Erythroblast (primary cell): ENCODE measurements around the gene ANKFN1.

Experiments used
- GATA1 ChIP-seq: IDR thresholded peaks from 2 replicates; pipeline ENCODE4 v1.6.1; 2011; ENCODE audit warnings: low read depth, mild to moderate bottlenecking, control low read depth, low read length, moderate library complexity
- POLR2A ChIP-seq: IDR thresholded peaks from 2 replicates; pipeline ENCODE4 v1.6.1; 2011; ENCODE audit warnings: mild to moderate bottlenecking, low read length

- TF ChIP-seq POLR2A (no peak), GATA1 (no peak)
Measured at GRCh38 chr17:56488800-56489199, 335.5 kb downstream of the ANKFN1 start.
